Vagina (tissue), 2 donors: Measurements from ENCODE around the gene UNC13B. TPM values are rescaled to one million over a fixed set of nuclear protein-coding genes. Genes with fewer than 3 reads are reported as not detected.

Experiments used
- DNase-seq, 2 donors: peaks; one replicate each; pipeline ENCODE4 v3.0.0-alpha.2; 2017; ENCODE audit errors: extremely low spot score in 2 of 2
- H3K27ac ChIP-seq: fragments of 200-600 bp; sonication (generic); one replicate; pipeline ENCODE4 v1.5.1; 2019
- H3K27me3 ChIP-seq: fragments of 200-600 bp; sonication (generic); one replicate; pipeline ENCODE4 v1.5.1; 2019
- H3K36me3 ChIP-seq, 2 donors: fragments of 200-600 bp; sonication (generic); one replicate each; pipeline ENCODE4 v1.5.1; 2017 to 2019
- H3K4me1 ChIP-seq: fragments of 200-600 bp; sonication (generic); one replicate; pipeline ENCODE4 v1.5.1; 2019
- H3K4me3 ChIP-seq, 2 donors: fragments of 200-600 bp; sonication (generic); 1 replicate in 1 of 2; 2 replicates in 1 of 2; pipeline ENCODE4 v1.5.1; 2016 to 2019
- H3K9me3 ChIP-seq: fragments of 200-600 bp; sonication (generic); one replicate; pipeline ENCODE4 v1.5.1; 2019
- CTCF ChIP-seq, 3 experiments: fragments of 450-650 bp in 2 of 3; fragments of 200-600 bp in 1 of 3; sonication (generic) in 1 of 3; IDR thresholded peaks; one replicate each; pipeline ENCODE4 v1.5.1; 2017 to 2019; ENCODE audit warnings: antibody characterized with exemption in 3 of 3, mild to moderate bottlenecking in 2 of 3, moderate library complexity in 2 of 3
- POLR2A ChIP-seq, 2 donors: fragments of 450-650 bp; IDR thresholded peaks; one replicate each; pipeline ENCODE4 v1.6.1; 2017; ENCODE audit warnings: antibody characterized with exemption in 2 of 2, mild to moderate bottlenecking in 2 of 2, moderate library complexity in 2 of 2
- POLR2AphosphoS5 ChIP-seq, 2 donors: sonication (generic); formaldehyde crosslinking; IDR thresholded peaks; one replicate each; pipeline ENCODE4 v1.9.0; 2017; ENCODE audit warnings: antibody characterized with exemption in 2 of 2, mild to moderate bottlenecking in 2 of 2, low read depth in 1 of 2; ENCODE audit not compliant: insufficient read depth in 1 of 2
- intact Hi-C: fragments of 100-400 bp; cut with DNase I; formaldehyde crosslinking; loops from one replicate; pipeline ENCODE4 v1.15.1; 2023
- total RNA-seq: library from RNA; depleted of rRNA; stranded (reverse); fragments of >200 nt; gene quantifications from one replicate; pipeline ENCODE4 v1.2.3, GENCODE V29; 2016

Gene UNC13B
- total RNA-seq, 1 donor from 2014 or later: 20.4 TPM

GRCh38 chr9:35416098-35416427 lies 254.3 kb downstream of the UNC13B start:
- TF ChIP-seq POLR2AphosphoS5 (IDR thresholded peaks at IDR 0.05; ENCODE audit: insufficient read depth in 1 of 2, low read depth in 1 of 2): no peak
- TF ChIP-seq POLR2A (IDR thresholded peaks at IDR 0.05): no peak
- no peak for TF ChIP-seq CTCF (IDR thresholded peaks at IDR 0.05)
- no peak overlapping the region for H3K27ac ChIP-seq
- intact Hi-C loops: no loop called here

GRCh38 chr9:35422346-35422745 lies 260.5 kb downstream of the UNC13B start:
- Histone ChIP-seq H3K27me3 (no peaks in the 10 kb centered on the region), H3K9me3 (no peaks in the 10 kb centered on the region), H3K36me3 (no peaks in the 10 kb centered on the region), H3K4me3 (no peak overlapping the region), H3K4me1 (no peaks in the 10 kb centered on the region), H3K27ac (no peak overlapping the region)
- intact Hi-C loops: no loop called here
- no peak for DNase-seq
- TF ChIP-seq CTCF (IDR thresholded peaks at IDR 0.05) (no peak), POLR2AphosphoS5 (IDR thresholded peaks at IDR 0.05; ENCODE audit: insufficient read depth in 1 of 2, low read depth in 1 of 2) (no peak), POLR2A (IDR thresholded peaks at IDR 0.05) (no peak)

More at GRCh38 chr9:35416098-35416427, 254.3 kb downstream of the UNC13B start:
- H3K36me3 ChIP-seq: no peaks in the 10 kb centered on the region
- H3K4me3 ChIP-seq: no peak overlapping the region
- DNase-seq: no peak
- no peaks in the 10 kb centered on the region for H3K4me1 ChIP-seq
- no peaks in the 10 kb centered on the region for H3K9me3 ChIP-seq
- no peaks in the 10 kb centered on the region for H3K27me3 ChIP-seq

GRCh38 chr9:35422753-35423152 lies 260.9 kb downstream of the UNC13B start:
- Histone ChIP-seq H3K27me3 (no peaks in the 10 kb centered on the region), H3K36me3 (no peaks in the 10 kb centered on the region), H3K4me1 (no peaks in the 10 kb centered on the region), H3K4me3 (no peak overlapping the region), H3K27ac (no peak overlapping the region), H3K9me3 (no peaks in the 10 kb centered on the region)
- no peak for DNase-seq
- intact Hi-C loops: no loop called here
- no peak for TF ChIP-seq CTCF (IDR thresholded peaks at IDR 0.05)
- TF ChIP-seq POLR2A (IDR thresholded peaks at IDR 0.05): no peak
- no peak for TF ChIP-seq POLR2AphosphoS5 (IDR thresholded peaks at IDR 0.05; ENCODE audit: insufficient read depth in 1 of 2, low read depth in 1 of 2)

- no peaks in the 10 kb centered on the region for H3K4me1 ChIP-seq
- H3K27me3 ChIP-seq: no peaks in the 10 kb centered on the region
- no peaks in the 10 kb centered on the region for H3K9me3 ChIP-seq
- no peaks in the 10 kb centered on the region for H3K36me3 ChIP-seq
- TF ChIP-seq CTCF (IDR thresholded peaks at IDR 0.05): no peak
- no peak for TF ChIP-seq POLR2A (IDR thresholded peaks at IDR 0.05)
- no peak for TF ChIP-seq POLR2AphosphoS5 (IDR thresholded peaks at IDR 0.05; ENCODE audit: insufficient read depth in 1 of 2, low read depth in 1 of 2)
- H3K4me3 ChIP-seq: no peak overlapping the region
- no peak overlapping the region for H3K27ac ChIP-seq
- intact Hi-C loops: no loop called here
- DNase-seq: no peak
Observed at GRCh38 chr9:35423499-35423898, 261.7 kb downstream of the UNC13B start.

- intact Hi-C loops: no loop called here
- Histone ChIP-seq H3K27ac (no peak overlapping the region), H3K36me3 (no peaks in the 10 kb centered on the region), H3K27me3 (no peaks in the 10 kb centered on the region), H3K4me1 (no peaks in the 10 kb centered on the region), H3K9me3 (no peaks in the 10 kb centered on the region), H3K4me3 (no peak overlapping the region)
- no peak for DNase-seq
- TF ChIP-seq POLR2AphosphoS5 (IDR thresholded peaks at IDR 0.05; ENCODE audit: insufficient read depth in 1 of 2, low read depth in 1 of 2): no peak
- no peak for TF ChIP-seq CTCF (IDR thresholded peaks at IDR 0.05)
- no peak for TF ChIP-seq POLR2A (IDR thresholded peaks at IDR 0.05)
Observed at GRCh38 chr9:35424356-35425352, 262.8 kb downstream of the UNC13B start.
